NCI-H446 (cell line): ENCODE results near the gene FGF11.
A peak's percentile ranks its signal among the peaks of the same experiment; 100 is the strongest.

Experiments used
- DNase-seq, 2 experiments: peaks; one replicate each; lab custom pipeline; 2025; lab: John Stamatoyannopoulos, UW

The FGF11 gene

DNA sequence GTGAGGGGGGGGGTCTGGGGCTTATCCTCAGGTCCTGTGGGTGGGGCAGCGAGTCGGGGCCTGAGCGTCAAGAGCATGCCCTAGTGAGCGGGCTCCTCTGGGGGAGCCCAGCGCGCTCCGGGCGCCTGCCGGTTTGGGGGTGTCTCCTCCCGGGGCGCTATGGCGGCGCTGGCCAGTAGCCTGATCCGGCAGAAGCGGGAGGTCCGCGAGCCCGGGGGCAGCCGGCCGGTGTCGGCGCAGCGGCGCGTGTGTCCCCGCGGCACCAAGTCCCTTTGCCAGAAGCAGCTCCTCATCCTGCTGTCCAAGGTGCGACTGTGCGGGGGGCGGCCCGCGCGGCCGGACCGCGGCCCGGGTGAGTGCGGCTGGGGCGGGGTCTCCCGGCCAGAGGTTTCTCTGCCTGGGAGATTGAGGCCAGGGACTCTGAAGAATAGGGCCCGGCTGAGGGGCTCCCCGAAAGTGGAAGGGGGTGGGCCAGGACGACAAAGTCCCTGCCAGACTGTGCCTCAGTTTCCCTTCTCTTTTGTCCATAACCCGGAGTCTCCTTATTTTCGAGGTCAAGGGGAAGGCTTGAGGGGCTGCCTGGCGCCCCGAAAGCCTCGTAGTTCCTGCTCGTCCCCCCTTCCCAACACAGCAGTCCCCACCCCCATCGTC is at the start of gene FGF11:
TSS of gene FGF11 (plus strand) at position 51 of the 651 bp plus-strand sequence. CDS start at position 160, 109 bp downstream.
- DNase-seq, result no peak

DNA sequence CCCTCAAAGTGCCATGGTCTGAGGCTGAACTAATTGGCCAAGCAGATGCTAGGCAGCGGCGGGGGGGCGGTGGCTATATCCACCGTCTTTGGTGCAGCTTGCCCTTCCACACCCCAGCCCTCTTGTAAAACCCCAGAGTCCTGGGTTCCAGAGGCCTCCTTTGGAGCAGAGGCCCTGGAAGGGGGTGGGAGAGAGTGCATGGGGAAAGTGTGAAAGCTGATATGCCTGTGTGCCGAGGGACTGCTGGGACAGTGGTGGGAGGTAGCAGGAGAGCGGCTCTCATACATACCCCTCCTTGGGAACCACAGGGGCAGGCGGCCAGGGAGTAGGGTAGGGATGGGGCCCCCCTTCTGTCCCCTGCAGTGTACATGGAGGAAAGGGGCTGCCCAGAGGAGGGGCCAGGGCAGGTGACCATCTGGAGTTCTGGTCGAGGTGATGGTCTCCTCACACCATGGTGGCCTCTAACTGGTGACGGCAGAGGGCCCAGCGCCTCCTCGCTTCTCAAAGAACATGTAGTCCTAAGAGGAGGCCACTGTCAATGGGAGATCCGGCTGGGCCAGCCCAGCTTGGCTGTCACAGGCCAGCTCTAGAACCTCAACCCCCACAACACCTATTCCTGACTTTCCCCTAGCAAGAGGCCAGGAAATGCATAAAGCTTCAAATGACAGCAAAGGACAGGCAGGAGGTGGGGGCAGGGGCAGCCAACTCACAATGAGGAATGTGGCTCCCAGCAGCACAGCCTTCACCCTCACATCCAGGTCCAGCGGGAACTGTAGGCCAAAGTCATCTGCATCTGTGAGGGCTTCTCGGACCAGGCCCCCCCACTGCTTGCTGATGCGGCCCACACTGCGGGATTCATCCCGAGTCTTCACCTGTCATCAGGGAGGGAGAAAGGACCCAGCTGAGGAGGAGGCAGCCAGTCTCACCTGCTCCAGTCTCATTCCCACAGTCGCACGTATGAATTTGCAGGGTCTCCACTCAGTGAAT is 49.1 kb upstream of the FGF11 start:
- DNase-seq, result no peak

GRCh38 chr17:7391307-7391706 is 48.0 kb upstream of the FGF11 start:
- DNase-seq, result no peak

DNA sequence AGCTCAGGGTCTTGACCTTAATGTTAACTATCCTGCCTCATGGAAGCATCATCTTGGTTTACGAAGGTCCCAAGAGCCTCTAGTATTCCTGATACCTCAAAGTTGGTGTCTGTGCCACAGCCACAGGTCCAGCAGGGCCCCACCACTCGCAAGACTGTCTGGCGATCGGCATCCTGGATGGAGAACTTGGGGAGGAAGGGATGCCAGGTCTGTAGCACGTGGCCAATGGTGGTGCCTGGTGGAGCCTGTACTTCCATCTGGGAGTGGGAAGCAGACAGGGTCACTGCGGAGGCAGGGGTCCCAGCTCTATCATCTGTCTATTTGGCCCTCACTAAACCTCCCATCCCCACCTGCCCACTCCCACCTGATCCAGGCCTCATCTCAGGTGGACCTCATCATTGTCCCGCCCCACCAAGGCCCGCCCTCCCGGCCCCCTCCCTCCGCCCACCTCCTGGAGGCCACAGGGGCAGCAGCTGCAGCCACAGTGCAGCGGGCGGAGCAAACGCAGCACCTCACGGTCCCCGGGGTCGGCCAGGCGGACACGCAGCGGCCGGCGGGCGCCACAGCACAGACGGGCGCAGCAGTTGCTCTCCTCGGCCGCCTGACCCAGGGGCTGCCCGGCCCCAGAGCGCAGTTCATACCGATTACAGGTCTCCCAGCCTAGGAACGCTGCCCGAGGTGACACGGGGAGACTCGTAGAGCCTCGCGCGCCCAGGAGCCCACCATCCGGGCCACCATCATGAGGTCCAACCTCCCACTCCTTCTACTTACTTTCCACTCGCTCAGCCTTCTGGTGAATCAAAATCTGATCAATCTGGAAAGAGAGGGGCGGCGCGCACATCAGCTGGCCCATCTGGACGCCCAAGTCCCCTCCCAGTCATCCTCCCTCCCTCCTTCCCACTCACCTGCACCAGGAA is 46.4 kb upstream of the FGF11 start:
- no peak for DNase-seq

- no peak for DNase-seq
Observed at GRCh38 chr17:7393613-7394451, 45.5 kb upstream of the FGF11 start.

- DNase-seq, result peak in 1 of 2 experiments; percentile 86
Observed at GRCh38 chr17:7394452-7395191, 44.7 kb upstream of the FGF11 start, which contains the start of gene PLSCR3. Gene PLSCR3, minus strand, starts transcription at chr17:7394525. Its CDS starts 415 bp downstream, at chr17:7394110.

DNA sequence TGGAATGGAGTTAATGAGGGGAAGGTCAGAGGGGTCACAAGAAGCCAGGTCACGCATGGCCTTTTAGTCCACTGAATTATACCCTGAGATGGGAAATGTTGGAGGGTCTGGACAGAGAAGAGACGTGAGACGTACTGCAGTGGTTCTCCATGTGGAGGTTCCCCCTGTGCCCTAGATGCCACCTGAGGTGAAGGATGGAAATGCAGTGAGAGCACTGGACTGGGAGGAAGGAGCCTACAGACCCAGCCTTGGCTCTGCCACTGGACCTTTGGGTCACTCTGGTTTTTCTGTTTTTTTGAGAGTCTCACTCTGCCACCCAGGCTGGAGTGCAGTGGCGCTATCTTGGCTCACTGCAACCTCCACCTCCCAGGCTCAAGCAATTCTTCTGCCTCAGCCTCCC is 43.2 kb upstream of the FGF11 start:
- no peak for DNase-seq

DNA sequence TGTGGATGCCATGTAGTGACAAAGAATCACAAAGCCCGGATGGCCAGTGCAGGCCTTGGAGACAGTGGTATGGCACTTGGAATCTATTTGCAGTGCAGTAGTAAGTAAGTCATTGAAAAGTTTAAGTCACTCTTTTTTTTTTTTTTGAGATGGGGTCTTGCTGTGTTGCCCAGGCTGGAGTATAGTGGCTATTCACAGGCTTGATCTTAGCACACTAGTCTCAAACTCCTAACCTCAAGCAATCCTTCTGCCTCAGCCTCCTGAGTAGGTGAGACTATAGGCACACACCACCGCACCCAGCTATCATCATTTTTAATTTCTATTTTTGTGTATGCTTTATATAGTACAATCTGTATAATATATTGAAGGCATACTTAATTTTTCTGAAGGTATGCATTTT is 40.7 kb upstream of the FGF11 start:
- DNase-seq, result no peak

DNA sequence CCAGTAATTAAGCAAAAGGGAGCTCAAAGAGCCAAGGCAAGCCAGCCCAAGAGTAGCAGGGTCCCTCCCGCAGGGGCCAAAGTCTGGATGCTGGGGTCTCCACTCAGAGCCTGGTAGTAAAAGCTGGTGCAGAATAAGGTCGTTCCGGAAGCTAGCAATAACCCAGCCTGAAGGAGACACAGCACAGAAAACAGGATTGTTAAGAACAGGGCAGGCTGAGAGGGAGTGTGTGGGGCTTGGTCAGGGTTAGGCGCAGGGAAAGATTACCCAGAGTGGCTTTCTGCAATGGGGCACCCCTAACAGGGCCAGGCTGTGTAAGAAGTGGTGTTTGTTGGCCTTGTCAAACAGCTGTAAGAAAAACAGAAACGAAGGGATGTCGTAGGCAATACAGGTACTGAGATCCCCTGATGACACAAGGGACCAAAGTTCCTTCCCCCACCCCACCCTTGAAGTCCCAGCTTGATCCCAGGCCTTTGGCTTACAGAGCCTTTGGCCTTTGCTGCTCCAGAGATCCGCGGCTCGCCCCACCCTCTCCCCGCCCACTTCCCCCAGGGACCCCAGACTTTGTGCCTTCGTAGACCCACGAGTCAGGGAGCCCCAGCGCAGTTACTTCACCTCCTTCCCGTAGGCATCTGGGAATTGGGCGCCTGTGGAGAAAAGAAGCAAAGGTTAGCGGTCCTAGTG is 36.1 kb upstream of the FGF11 start:
- no peak for DNase-seq

GRCh38 chr17:7403727-7403976 is 35.7 kb upstream of the FGF11 start:
- DNase-seq, result no peak

- DNase-seq, result peak; percentile 98 to 99
Observed at GRCh38 chr17:7403977-7404736, 35.2 kb upstream of the FGF11 start, which contains the start of gene TMEM256. Gene TMEM256, minus strand, starts transcription at chr17:7404097. Its CDS starts 13 bp downstream, at chr17:7404084.

DNA sequence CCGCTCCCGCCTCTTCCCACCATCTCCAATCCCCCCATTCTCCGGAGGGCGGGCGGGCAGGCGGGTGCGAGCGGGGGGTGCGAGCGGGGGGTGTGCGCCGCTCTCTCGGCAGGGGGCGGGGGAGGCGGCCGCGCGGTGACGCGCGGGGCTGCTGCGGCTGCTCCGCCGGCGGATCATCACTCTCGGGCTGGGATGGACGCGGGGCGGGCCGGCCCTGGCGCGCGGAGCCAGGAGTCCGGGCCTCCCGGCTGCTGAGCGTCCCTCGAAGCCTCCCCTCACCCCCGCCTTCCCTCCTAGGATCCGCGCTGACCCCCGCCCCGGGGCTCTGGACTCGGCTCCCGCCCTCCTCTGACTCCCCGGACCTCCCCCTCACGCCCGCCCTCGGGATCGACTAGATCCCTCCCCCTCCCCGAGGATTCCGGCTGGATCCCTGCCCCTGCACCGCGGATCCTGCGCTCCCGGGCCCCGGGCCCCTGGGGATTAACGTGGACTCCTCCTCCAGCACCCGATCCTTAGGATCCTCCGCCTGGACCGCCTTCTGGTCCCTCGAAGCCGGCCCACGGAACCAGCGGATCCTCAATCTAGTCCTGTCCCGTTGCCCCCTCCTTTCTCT is 34.5 kb upstream of the FGF11 start:
- DNase-seq, result no peak

DNA sequence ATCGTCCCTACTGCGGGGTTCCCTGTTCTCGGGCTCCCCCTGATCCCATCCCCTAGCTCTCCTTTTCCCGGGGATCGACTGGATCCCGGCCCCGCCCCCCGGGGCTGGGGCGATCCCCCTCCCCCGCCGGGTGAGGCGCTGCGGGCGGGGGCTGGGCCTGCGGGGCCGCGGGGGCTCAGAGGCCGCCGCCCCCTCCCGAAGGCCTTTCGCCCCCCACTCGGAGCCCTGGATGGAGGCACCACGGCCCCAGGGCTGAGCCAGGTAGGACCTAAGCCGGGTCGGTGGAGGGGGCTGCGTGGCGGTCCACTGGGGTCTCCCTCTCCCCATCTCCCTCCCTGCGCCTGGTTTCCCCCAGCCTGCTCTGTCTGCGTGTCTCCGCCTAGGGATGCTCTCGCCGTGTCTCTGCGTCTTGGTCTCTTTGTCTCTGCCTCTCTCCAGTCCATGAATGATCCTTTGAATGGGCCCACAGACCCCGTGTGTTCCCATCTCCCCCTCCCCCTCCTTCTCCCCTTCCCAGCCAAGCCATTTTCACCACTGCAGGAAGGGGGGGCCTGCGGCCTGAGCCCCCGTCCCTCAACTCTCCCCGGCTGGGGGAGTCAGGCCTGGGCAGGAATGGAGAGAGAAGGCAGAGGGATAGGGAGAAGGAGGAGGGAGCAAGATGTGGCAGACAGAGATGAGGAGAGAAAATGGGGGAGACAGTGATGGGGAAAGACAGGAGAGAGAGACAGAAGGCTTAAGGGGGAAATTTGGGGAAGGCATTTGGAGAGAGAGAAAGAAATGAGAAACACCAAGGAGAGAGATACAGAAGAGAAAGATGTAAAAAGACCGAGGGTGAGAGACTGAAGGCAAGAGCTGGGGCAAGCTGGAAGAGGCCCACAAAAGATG is 33.7 kb upstream of the FGF11 start:
- DNase-seq, result no peak

- no peak for DNase-seq
Observed at GRCh38 chr17:7406235-7406825, 33.0 kb upstream of the FGF11 start.

- DNase-seq, result no peak
Observed at GRCh38 chr17:7407082-7407481, 32.2 kb upstream of the FGF11 start.

GRCh38 chr17:7407485-7408251 is 31.6 kb upstream of the FGF11 start, which contains the start of gene NLGN2:
Gene NLGN2, plus strand, starts transcription at chr17:7407845. Its CDS starts 411 bp downstream, at chr17:7408256.
- no peak for DNase-seq
